Hepatocyte (in vitro differentiated cells): ENCODE data around the gene IGFBP1. TPM values are rescaled to one million over a fixed set of nuclear protein-coding genes. Genes with fewer than 3 reads are reported as not detected.
A peak's percentile ranks its signal among the peaks of the same experiment; 100 is the strongest.

Experiments used
- DNase-seq: peaks from one replicate; pipeline ENCODE4 v3.0.0-alpha.2; 2016; ENCODE audit warnings: low spot score
- H2AFZ ChIP-seq: fragments of 200-600 bp; sonication (generic); 2 replicates; pipeline ENCODE4 v1.6.0; 2016; ENCODE audit warnings: antibody characterized with exemption, mild to moderate bottlenecking
- H3K27ac ChIP-seq: fragments of 200-600 bp; sonication (generic); 2 replicates; pipeline ENCODE4 v1.5.1; 2016; ENCODE audit warnings: mild to moderate bottlenecking
- H3K27me3 ChIP-seq: fragments of 200-600 bp; sonication (generic); 2 replicates; pipeline ENCODE4 v1.6.1; 2016
- H3K36me3 ChIP-seq: fragments of 200-600 bp; sonication (generic); replicated peaks from 2 replicates; pipeline ENCODE4 v1.5.1; 2016; ENCODE audit warnings: low read depth; ENCODE audit not compliant: insufficient read depth
- H3K4me1 ChIP-seq: fragments of 200-600 bp; sonication (generic); 2 replicates; pipeline ENCODE4 v1.5.1; 2016; ENCODE audit warnings: mild to moderate bottlenecking, moderate library complexity; ENCODE audit not compliant: insufficient read depth
- H3K4me2 ChIP-seq: fragments of 200-600 bp; sonication (generic); 2 replicates; pipeline ENCODE4 v1.6.0; 2016
- H3K4me3 ChIP-seq: fragments of 200-600 bp; sonication (generic); 2 replicates; pipeline ENCODE4 v1.5.1; 2016; ENCODE audit warnings: mild to moderate bottlenecking
- H3K79me2 ChIP-seq: fragments of 200-600 bp; sonication (generic); 2 replicates; pipeline ENCODE4 v1.6.0; 2017; ENCODE audit warnings: mild to moderate bottlenecking
- H3K9me2 ChIP-seq: fragments of 200-600 bp; sonication (generic); replicated peaks from 2 replicates; pipeline ENCODE4 v1.6.0; 2017; ENCODE audit warnings: mild to moderate bottlenecking; ENCODE audit not compliant: insufficient read depth
- H3K9me3 ChIP-seq: fragments of 200-600 bp; sonication (generic); 2 replicates; pipeline ENCODE4 v1.5.1; 2016; ENCODE audit warnings: low read depth, mild to moderate bottlenecking
- H4K20me1 ChIP-seq: fragments of 200-600 bp; sonication (generic); 2 replicates; pipeline ENCODE4 v1.6.0; 2016; ENCODE audit warnings: mild to moderate bottlenecking; ENCODE audit not compliant: insufficient read depth, poor library complexity, severe bottlenecking
- EZH2 ChIP-seq: fragments of 200-600 bp; sonication (generic); IDR thresholded peaks from 2 replicates; pipeline ENCODE4 v1.6.1; 2016; ENCODE audit warnings: antibody characterized with exemption, mild to moderate bottlenecking, borderline replicate concordance
- EZH2phosphoT487 ChIP-seq: fragments of 200-600 bp; sonication (generic); IDR thresholded peaks from one replicate; pipeline ENCODE4 v1.6.1; 2018; ENCODE audit warnings: antibody characterized with exemption, mild to moderate bottlenecking, low read depth, moderate library complexity; ENCODE audit not compliant: unreplicated experiment, severe bottlenecking
- WGBS: methylation state at CpG from one replicate; pipeline ENCODE4 v1.1.6; 2016; ENCODE audit warnings: low lambda C conversion rate; ENCODE audit errors: missing lambda C conversion rate; 5-methylcytosine and 5-hydroxymethylcytosine counted together
- polyA plus RNA-seq: library from polyadenylated mRNA; unstranded; fragments of >200 nt; fragmentation: Nextera tagmentation; extraction: Ambion mirVana; gene quantifications from 2 replicates; pipeline ENCODE4 v1.2.1, GENCODE V29; 2016
- total RNA-seq: library from RNA; depleted of rRNA; stranded (reverse); fragments of >200 nt; gene quantifications from 2 replicates; pipeline ENCODE4 v1.2.3, GENCODE V29; 2014
- TF ChIP-seq, protein P1 (sequence below): fragments of 200-600 bp; sonication (generic); IDR thresholded peaks from 2 replicates; pipeline ENCODE4 v1.5.1; 2016; ENCODE audit warnings: antibody characterized with exemption, mild to moderate bottlenecking; ENCODE audit not compliant: poor library complexity

IGFBP1 gene
- total and polyA plus RNA-seq, 2 experiments from 2014 or later: 20.4 to 26.3 TPM

DNA sequence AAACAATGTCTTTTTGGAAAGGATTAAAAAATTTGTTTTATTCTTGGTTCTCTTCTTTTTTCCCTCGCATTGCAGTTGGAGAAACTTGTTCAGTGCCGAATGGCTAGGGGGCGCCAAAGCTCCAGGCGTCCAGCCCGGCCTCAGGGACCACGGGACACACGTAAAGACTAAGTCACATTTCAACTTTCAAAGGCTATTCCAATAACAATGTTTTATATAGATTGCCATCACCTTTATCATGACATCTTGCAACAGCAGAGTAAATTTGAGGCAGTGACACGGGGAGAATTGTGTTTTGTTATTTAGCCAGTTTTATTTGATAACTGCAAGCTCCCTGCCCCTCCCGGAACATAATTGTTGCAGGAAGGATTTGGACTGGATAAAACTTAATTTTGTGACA, 35.0 kb downstream of the IGFBP1 start:
- Histone ChIP-seq H2AFZ (peak overlapping the region; percentile 20), H3K36me3 (no peaks in the 10 kb centered on the region), H3K27ac (no peak overlapping the region), H3K4me3 (peak overlapping the region; percentile 6), H3K9me2 (no peaks in the 10 kb centered on the region), H3K4me1 (peaks cover 15% of the 10 kb centered on the region), H3K27me3 (peaks cover 21% of the 10 kb centered on the region), H3K4me2 (peak overlapping the region; percentile 89), H3K79me2 (peaks cover 23% of the 10 kb centered on the region), H3K9me3 (no peaks in the 10 kb centered on the region), H4K20me1 (peaks cover 8% of the 10 kb centered on the region)
- 7% methylated on average over 9 of the region's 9 CpGs for WGBS
- peak; percentile 88 for DNase-seq
- TF ChIP-seq EZH2 (no peak), EZH2phosphoT487 (no peak)
- TF ChIP-seq, protein P1, sequence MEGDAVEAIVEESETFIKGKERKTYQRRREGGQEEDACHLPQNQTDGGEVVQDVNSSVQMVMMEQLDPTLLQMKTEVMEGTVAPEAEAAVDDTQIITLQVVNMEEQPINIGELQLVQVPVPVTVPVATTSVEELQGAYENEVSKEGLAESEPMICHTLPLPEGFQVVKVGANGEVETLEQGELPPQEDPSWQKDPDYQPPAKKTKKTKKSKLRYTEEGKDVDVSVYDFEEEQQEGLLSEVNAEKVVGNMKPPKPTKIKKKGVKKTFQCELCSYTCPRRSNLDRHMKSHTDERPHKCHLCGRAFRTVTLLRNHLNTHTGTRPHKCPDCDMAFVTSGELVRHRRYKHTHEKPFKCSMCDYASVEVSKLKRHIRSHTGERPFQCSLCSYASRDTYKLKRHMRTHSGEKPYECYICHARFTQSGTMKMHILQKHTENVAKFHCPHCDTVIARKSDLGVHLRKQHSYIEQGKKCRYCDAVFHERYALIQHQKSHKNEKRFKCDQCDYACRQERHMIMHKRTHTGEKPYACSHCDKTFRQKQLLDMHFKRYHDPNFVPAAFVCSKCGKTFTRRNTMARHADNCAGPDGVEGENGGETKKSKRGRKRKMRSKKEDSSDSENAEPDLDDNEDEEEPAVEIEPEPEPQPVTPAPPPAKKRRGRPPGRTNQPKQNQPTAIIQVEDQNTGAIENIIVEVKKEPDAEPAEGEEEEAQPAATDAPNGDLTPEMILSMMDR: peak; percentile 98

DNA sequence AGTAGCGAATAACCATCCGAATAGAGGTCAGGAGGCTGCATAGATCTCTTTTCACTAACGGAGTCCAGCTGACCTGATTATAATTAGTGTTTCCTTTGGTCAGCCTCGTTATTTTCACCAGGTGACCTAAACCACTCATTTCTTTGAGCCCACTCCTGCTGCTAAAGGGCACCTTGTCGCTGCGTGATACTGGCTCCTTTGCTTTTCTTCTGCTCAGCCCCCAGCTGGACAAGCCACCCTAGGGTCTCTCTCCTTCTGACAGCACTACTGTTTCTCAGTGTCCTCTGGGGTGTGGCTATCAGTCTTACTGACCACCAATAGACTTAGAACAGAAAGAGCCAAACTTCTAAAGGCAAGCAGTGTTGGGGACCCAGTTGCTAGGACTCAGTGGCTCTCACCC, 35.5 kb downstream of the IGFBP1 start:
- Histone ChIP-seq H3K27ac (no peak overlapping the region), H3K79me2 (peaks cover 18% of the 10 kb centered on the region), H3K4me2 (no peak overlapping the region), H3K27me3 (peaks cover 15% of the 10 kb centered on the region), H4K20me1 (peaks cover 6% of the 10 kb centered on the region), H3K4me3 (no peak overlapping the region), H3K4me1 (peaks cover 15% of the 10 kb centered on the region), H2AFZ (no peak overlapping the region), H3K9me2 (no peaks in the 10 kb centered on the region), H3K36me3 (no peaks in the 10 kb centered on the region), H3K9me3 (no peaks in the 10 kb centered on the region)
- WGBS: 49% methylated on average over 6 of the region's 6 CpGs
- DNase-seq: no peak
- TF ChIP-seq EZH2phosphoT487 (no peak), EZH2 (no peak)
- TF ChIP-seq, protein P1: no peak

DNA sequence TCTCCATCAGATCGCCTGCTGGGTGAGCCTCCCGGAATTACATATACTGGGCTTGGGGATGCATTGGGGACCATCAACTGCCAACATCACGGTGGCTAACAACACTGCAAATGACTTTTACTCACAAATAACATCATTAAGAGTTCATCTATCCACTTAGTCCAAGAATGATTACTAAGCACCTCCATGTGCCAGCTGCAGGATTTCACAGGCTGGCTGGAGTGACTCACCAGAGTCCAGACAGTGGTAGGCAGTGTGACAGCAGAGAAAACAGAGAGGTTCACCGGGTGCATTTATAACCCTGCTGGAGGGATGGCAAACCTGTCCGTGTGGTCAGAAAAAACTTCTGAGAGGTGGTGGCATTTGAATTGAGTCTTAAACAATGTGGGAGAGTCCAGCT, 36.0 kb downstream of the IGFBP1 start:
- peaks cover 3% of the 10 kb centered on the region for H4K20me1 ChIP-seq
- no peaks in the 10 kb centered on the region for H3K9me3 ChIP-seq
- H2AFZ ChIP-seq: no peak overlapping the region
- peaks cover 15% of the 10 kb centered on the region for H3K4me1 ChIP-seq
- H3K79me2 ChIP-seq: peaks cover 13% of the 10 kb centered on the region
- TF ChIP-seq EZH2phosphoT487 (no peak), EZH2 (no peak)
- TF ChIP-seq, protein P1: no peak
- DNase-seq: peak; percentile 56
- peaks cover 13% of the 10 kb centered on the region for H3K27me3 ChIP-seq
- H3K9me2 ChIP-seq: no peaks in the 10 kb centered on the region
- no peak overlapping the region for H3K4me3 ChIP-seq
- H3K36me3 ChIP-seq: no peaks in the 10 kb centered on the region
- no peak overlapping the region for H3K4me2 ChIP-seq
- whole genome bisulfite sequencing: 65% methylated on average over 5 of the region's 5 CpGs
- H3K27ac ChIP-seq: no peak overlapping the region

DNA sequence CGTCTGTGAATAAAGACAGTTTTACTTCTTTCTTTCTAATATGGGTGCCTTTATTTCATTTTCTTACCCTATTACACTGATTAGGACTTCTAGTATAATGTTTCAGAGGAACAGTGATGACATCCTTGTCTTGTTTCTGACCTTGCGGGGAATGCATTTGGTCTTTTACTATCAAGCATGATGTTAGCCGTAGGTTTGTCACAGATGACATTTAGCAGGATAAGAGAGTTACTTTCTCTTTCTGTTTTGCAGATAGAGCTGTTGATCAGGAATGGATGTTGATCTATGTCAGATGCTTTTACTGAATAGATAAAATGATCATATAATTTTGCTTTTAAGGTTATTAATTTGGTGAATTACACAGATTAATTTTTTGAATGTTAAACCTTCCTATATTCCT, 39.4 kb downstream of the IGFBP1 start:
- H3K27me3 ChIP-seq: no peaks in the 10 kb centered on the region
- H3K4me2 ChIP-seq: no peak overlapping the region
- H3K36me3 ChIP-seq: no peaks in the 10 kb centered on the region
- DNase-seq: no peak
- TF ChIP-seq EZH2phosphoT487: no peak
- TF ChIP-seq EZH2: no peak
- TF ChIP-seq, protein P1: no peak
- no peak overlapping the region for H3K4me3 ChIP-seq
- no peaks in the 10 kb centered on the region for H3K79me2 ChIP-seq
- H3K9me2 ChIP-seq: no peaks in the 10 kb centered on the region
- H3K9me3 ChIP-seq: no peaks in the 10 kb centered on the region
- H3K4me1 ChIP-seq: peaks cover 4% of the 10 kb centered on the region
- WGBS: 89% methylated on average over 3 of the region's 3 CpGs
- no peak overlapping the region for H2AFZ ChIP-seq
- no peaks in the 10 kb centered on the region for H4K20me1 ChIP-seq
- H3K27ac ChIP-seq: no peak overlapping the region
